KMS-11 (cell line): ENCODE data around the gene SLC25A48.

ENCODE experiments used
- H2AFZ ChIP-seq: fragments of 200-600 bp; sonication (generic); 2 replicates; pipeline ENCODE4 v1.6.1; 2016; ENCODE audit warnings: antibody characterized with exemption, mixed run types, low read depth
- H3K27ac ChIP-seq: fragments of 200-600 bp; sonication (generic); 2 replicates; pipeline ENCODE4 v1.6.1; 2016; ENCODE audit warnings: mild to moderate bottlenecking, mixed run types
- H3K27me3 ChIP-seq: fragments of 200-600 bp; sonication (generic); 2 replicates; pipeline ENCODE4 v1.6.1; 2017; ENCODE audit warnings: mild to moderate bottlenecking, low read depth, mixed run types, moderate library complexity; ENCODE audit not compliant: insufficient read depth
- H3K36me3 ChIP-seq: fragments of 200-600 bp; sonication (generic); 2 replicates; pipeline ENCODE4 v1.6.1; 2017; ENCODE audit warnings: mild to moderate bottlenecking, mixed run types; ENCODE audit not compliant: insufficient read depth
- H3K4me1 ChIP-seq: fragments of 200-600 bp; sonication (generic); 2 replicates; pipeline ENCODE4 v1.6.1; 2016; ENCODE audit warnings: mild to moderate bottlenecking, low read depth, mixed run types; ENCODE audit not compliant: poor library complexity, severe bottlenecking
- H3K4me2 ChIP-seq: fragments of 200-600 bp; sonication (generic); 2 replicates; pipeline ENCODE4 v1.7.0; 2016; ENCODE audit warnings: mild to moderate bottlenecking, mixed run types
- H3K4me3 ChIP-seq: fragments of 200-600 bp; sonication (generic); IDR thresholded peaks from 2 replicates; pipeline ENCODE4 v1.6.1; 2017; ENCODE audit warnings: low read depth, low read length, mixed read lengths; ENCODE audit not compliant: insufficient read depth
- H3K79me2 ChIP-seq: fragments of 200-600 bp; sonication (generic); 2 replicates; pipeline ENCODE4 v1.6.1; 2016; ENCODE audit warnings: low read depth, mixed run types; ENCODE audit not compliant: insufficient read depth
- H3K9ac ChIP-seq: fragments of 200-600 bp; sonication (generic); 2 replicates; pipeline ENCODE4 v1.6.1; 2016; ENCODE audit warnings: mild to moderate bottlenecking, mixed run types
- H4K20me1 ChIP-seq: fragments of 200-600 bp; sonication (generic); 2 replicates; pipeline ENCODE4 v1.6.1; 2016; ENCODE audit warnings: mild to moderate bottlenecking, mixed run types; ENCODE audit not compliant: insufficient read depth
- CTCF ChIP-seq: fragments of 200-600 bp; sonication (generic); conservative IDR thresholded peaks from 2 replicates; pipeline ENCODE4 v1.6.1; 2017; ENCODE audit warnings: low read depth, mild to moderate bottlenecking, antibody characterized with exemption, low read length, moderate library complexity, mixed read lengths

Gene SLC25A48

GRCh38 chr5:135881819-135882218 lies 47.4 kb downstream of the SLC25A48 start:
- Histone ChIP-seq H3K79me2 (no peaks in the 10 kb centered on the region), H3K36me3 (no peaks in the 10 kb centered on the region), H4K20me1 (no peaks in the 10 kb centered on the region), H3K27ac (no peak overlapping the region), H2AFZ (no peak overlapping the region), H3K4me2 (no peak overlapping the region), H3K27me3 (no peaks in the 10 kb centered on the region), H3K4me1 (no peaks in the 10 kb centered on the region), H3K9ac (no peak overlapping the region), H3K4me3 (no peak overlapping the region)
- TF ChIP-seq CTCF: no peak

- Histone ChIP-seq H2AFZ (no peak overlapping the region), H3K9ac (no peak overlapping the region), H3K27me3 (no peaks in the 10 kb centered on the region), H4K20me1 (no peaks in the 10 kb centered on the region), H3K36me3 (no peaks in the 10 kb centered on the region), H3K4me1 (peaks cover 11% of the 10 kb centered on the region), H3K79me2 (no peaks in the 10 kb centered on the region), H3K27ac (no peak overlapping the region), H3K4me2 (no peak overlapping the region), H3K4me3 (no peak overlapping the region)
- TF ChIP-seq CTCF: no peak
These were observed 48.6 kb downstream of the SLC25A48 start for GRCh38 chr5:135883026-135883425.

- Histone ChIP-seq H3K9ac (no peak overlapping the region), H4K20me1 (no peaks in the 10 kb centered on the region), H3K27ac (no peak overlapping the region), H3K79me2 (no peaks in the 10 kb centered on the region), H3K4me2 (no peak overlapping the region), H3K4me1 (peaks cover 11% of the 10 kb centered on the region), H3K4me3 (no peak overlapping the region), H3K27me3 (no peaks in the 10 kb centered on the region), H3K36me3 (no peaks in the 10 kb centered on the region), H2AFZ (no peak overlapping the region)
- TF ChIP-seq CTCF: no peak
These were observed 49.0 kb downstream of the SLC25A48 start for GRCh38 chr5:135883441-135883840.

GRCh38 chr5:135885031-135885430 lies 50.6 kb downstream of the SLC25A48 start:
- Histone ChIP-seq H3K4me1 (peaks cover 18% of the 10 kb centered on the region), H3K79me2 (no peaks in the 10 kb centered on the region), H3K36me3 (no peaks in the 10 kb centered on the region), H4K20me1 (no peaks in the 10 kb centered on the region), H3K27ac (no peak overlapping the region), H3K27me3 (no peaks in the 10 kb centered on the region), H3K9ac (no peak overlapping the region), H2AFZ (no peak overlapping the region), H3K4me2 (no peak overlapping the region), H3K4me3 (no peak overlapping the region)
- no peak for TF ChIP-seq CTCF
